Effector memory CD4-positive, alpha-beta T cell (primary cell): ENCODE measurements around the gene TMEM80.

Experiments used
- DNase-seq, 3 donors: peaks; one replicate each; pipeline ENCODE4 v3.0.0-alpha.2; 2020
- H3K27ac ChIP-seq: 2 replicates; pipeline ENCODE4 v1.7.0; 2013; ENCODE audit warnings: mild to moderate bottlenecking, low read length, moderate library complexity; ENCODE audit not compliant: insufficient read depth, poor library complexity, severe bottlenecking
- H3K27me3 ChIP-seq: replicated peaks from 2 replicates; pipeline ENCODE4 v1.7.0; 2013; ENCODE audit warnings: mild to moderate bottlenecking, low read length; ENCODE audit not compliant: insufficient read depth, control insufficient read depth, poor library complexity, severe bottlenecking
- H3K36me3 ChIP-seq: 2 replicates; pipeline ENCODE4 v1.7.0; 2013; ENCODE audit warnings: mild to moderate bottlenecking, low read length, moderate library complexity; ENCODE audit not compliant: control insufficient read depth, insufficient read depth
- H3K4me1 ChIP-seq: 2 replicates; pipeline ENCODE4 v1.7.0; 2013; ENCODE audit warnings: low read length, mild to moderate bottlenecking; ENCODE audit not compliant: control insufficient read depth, insufficient read depth, poor library complexity, severe bottlenecking
- H3K4me3 ChIP-seq: 2 replicates; pipeline ENCODE4 v1.7.0; 2013; ENCODE audit warnings: low read length, low read depth, mild to moderate bottlenecking; ENCODE audit not compliant: insufficient read depth, poor library complexity, severe bottlenecking
- H3K9me3 ChIP-seq: 2 replicates; pipeline ENCODE4 v1.7.0; 2013; ENCODE audit warnings: mild to moderate bottlenecking, low read length, moderate library complexity; ENCODE audit not compliant: control insufficient read depth

Gene TMEM80

GRCh38 chr11:690738-691633 lies 4.6 kb upstream of the TMEM80 start:
- Histone ChIP-seq H3K9me3 (no peaks in the 10 kb centered on the region), H3K4me3 (no peak overlapping the region), H3K36me3 (peaks cover 23% of the 10 kb centered on the region), H3K27me3 (no peaks in the 10 kb centered on the region), H3K27ac (peak overlapping the region; percentile 7), H3K4me1 (peaks cover 34% of the 10 kb centered on the region)
- DNase-seq: no peak

GRCh38 chr11:691710-692590 lies 3.7 kb upstream of the TMEM80 start:
- no peaks in the 10 kb centered on the region for H3K27me3 ChIP-seq
- no peak for DNase-seq
- peak overlapping the region; percentile 7 for H3K27ac ChIP-seq
- no peak overlapping the region for H3K4me3 ChIP-seq
- peaks cover 39% of the 10 kb centered on the region for H3K4me1 ChIP-seq
- H3K36me3 ChIP-seq: peaks cover 14% of the 10 kb centered on the region
- no peaks in the 10 kb centered on the region for H3K9me3 ChIP-seq

GRCh38 chr11:692824-693414 lies 2.7 kb upstream of the TMEM80 start:
- H3K4me1 ChIP-seq: peaks cover 39% of the 10 kb centered on the region
- DNase-seq: peak in 1 of 3 donors; percentile 62
- no peaks in the 10 kb centered on the region for H3K9me3 ChIP-seq
- H3K27me3 ChIP-seq: no peaks in the 10 kb centered on the region
- peak overlapping the region; percentile 61 for H3K27ac ChIP-seq
- peak overlapping the region; percentile 4 for H3K4me3 ChIP-seq
- peaks cover 4% of the 10 kb centered on the region for H3K36me3 ChIP-seq

GRCh38 chr11:693415-693831 lies 2.2 kb upstream of the TMEM80 start:
- DNase-seq: no peak
- Histone ChIP-seq H3K9me3 (no peaks in the 10 kb centered on the region), H3K4me1 (peaks cover 39% of the 10 kb centered on the region), H3K36me3 (no peaks in the 10 kb centered on the region), H3K27me3 (no peaks in the 10 kb centered on the region), H3K4me3 (peak overlapping the region; percentile 4), H3K27ac (peak overlapping the region; percentile 61)

GRCh38 chr11:693887-694562 lies 1.6 kb upstream of the TMEM80 start:
- H3K36me3 ChIP-seq: no peaks in the 10 kb centered on the region
- peaks cover 39% of the 10 kb centered on the region for H3K4me1 ChIP-seq
- H3K27ac ChIP-seq: peak overlapping the region; percentile 61
- no peaks in the 10 kb centered on the region for H3K27me3 ChIP-seq
- no peak for DNase-seq
- no peaks in the 10 kb centered on the region for H3K9me3 ChIP-seq
- no peak overlapping the region for H3K4me3 ChIP-seq

GRCh38 chr11:694563-695287 lies 891 bp upstream of the TMEM80 start, which contains the start of gene DEAF1:
TSS of gene DEAF1 (minus strand) at chr11:695222. CDS start at chr11:695047, 175 bp downstream.
- Histone ChIP-seq H3K4me1 (peaks cover 39% of the 10 kb centered on the region), H3K27ac (peak within 1 kb of the TSS; percentile 98), H3K27me3 (no peaks in the 10 kb centered on the region), H3K4me3 (peak within 1 kb of the TSS; percentile 83), H3K36me3 (no peaks in the 10 kb centered on the region), H3K9me3 (no peaks in the 10 kb centered on the region)
- DNase-seq: peak; percentile 97 to 99 (median 98)

GRCh38 chr11:695288-695537 lies 403 bp upstream of the TMEM80 start:
- no peak for DNase-seq
- peaks cover 39% of the 10 kb centered on the region for H3K4me1 ChIP-seq

GRCh38 chr11:696955-697491 lies 1.4 kb downstream of the TMEM80 start:
- no peak overlapping the region for H3K4me3 ChIP-seq
- no peak for DNase-seq
- no peaks in the 10 kb centered on the region for H3K9me3 ChIP-seq
- peaks cover 26% of the 10 kb centered on the region for H3K4me1 ChIP-seq
- H3K27me3 ChIP-seq: no peaks in the 10 kb centered on the region
- H3K27ac ChIP-seq: no peak overlapping the region
- no peaks in the 10 kb centered on the region for H3K36me3 ChIP-seq

More at GRCh38 chr11:695288-695537, 403 bp upstream of the TMEM80 start:
- peak overlapping the region; percentile 83 for H3K4me3 ChIP-seq
- H3K27ac ChIP-seq: peak overlapping the region; percentile 98
- no peaks in the 10 kb centered on the region for H3K27me3 ChIP-seq
- no peaks in the 10 kb centered on the region for H3K36me3 ChIP-seq
- no peaks in the 10 kb centered on the region for H3K9me3 ChIP-seq

GRCh38 chr11:697811-698311 lies 2.2 kb downstream of the TMEM80 start:
- no peaks in the 10 kb centered on the region for H3K27me3 ChIP-seq
- no peak overlapping the region for H3K27ac ChIP-seq
- no peaks in the 10 kb centered on the region for H3K9me3 ChIP-seq
- no peak for DNase-seq
- no peak overlapping the region for H3K4me3 ChIP-seq
- no peaks in the 10 kb centered on the region for H3K36me3 ChIP-seq
- peaks cover 21% of the 10 kb centered on the region for H3K4me1 ChIP-seq
